Activated naive CD4-positive, alpha-beta T cell treated with anti-CD3 and anti-CD28 coated beads, Interleukin-2, amount 10 ng/mL, durations not matched to agents 7 days and 5 days (primary cell): ENCODE data around the gene COL27A1.

ENCODE experiments used
- CTCF ChIA-PET: fragments of 350-600 bp; sonication (Branson Sonifier 250); formaldehyde crosslinking; loops from one replicate; lab custom pipeline; 2021; ENCODE audit warnings: antibody characterized with exemption; lab: Charles Lee
- DNase-seq: peaks from one replicate; pipeline ENCODE4 v3.0.0-alpha.2; 2020
- H3K27ac Mint-ChIP-seq: one replicate; pipeline ENCODE4 v1.8.0; 2021; ENCODE audit warnings: mild to moderate bottlenecking, moderate library complexity, mixed read lengths
- H3K27me3 Mint-ChIP-seq: one replicate; pipeline ENCODE4 v1.8.0; 2021; ENCODE audit warnings: mild to moderate bottlenecking, mixed read lengths
- H3K36me3 Mint-ChIP-seq: one replicate; pipeline ENCODE4 v1.8.0; 2021; ENCODE audit warnings: mixed read lengths
- H3K4me1 Mint-ChIP-seq: one replicate; pipeline ENCODE4 v1.8.0; 2021; ENCODE audit warnings: mixed read lengths
- H3K4me3 Mint-ChIP-seq: one replicate; pipeline ENCODE4 v1.8.0; 2021; ENCODE audit warnings: mild to moderate bottlenecking, moderate library complexity, mixed read lengths
- H3K9me3 Mint-ChIP-seq: one replicate; pipeline ENCODE4 v1.8.0; 2021; ENCODE audit warnings: mixed read lengths

The COL27A1 gene

GRCh38 chr9:114355821-114356220 is 200.5 kb downstream of the COL27A1 start:
- H3K27me3 Mint-ChIP-seq, result no peaks in the 10 kb centered on the region
- peaks cover 41% of the 10 kb centered on the region for H3K4me1 Mint-ChIP-seq
- H3K36me3 Mint-ChIP-seq, result peaks cover 69% of the 10 kb centered on the region
- no peak for DNase-seq
- CTCF ChIA-PET, result no interaction called here
- no peak overlapping the region for H3K27ac Mint-ChIP-seq
- no peak overlapping the region for H3K4me3 Mint-ChIP-seq
- H3K9me3 Mint-ChIP-seq, result no peaks in the 10 kb centered on the region

GRCh38 chr9:114356792-114357191 is 201.5 kb downstream of the COL27A1 start:
- CTCF ChIA-PET, result no interaction called here
- no peak for DNase-seq
- no peaks in the 10 kb centered on the region for H3K27me3 Mint-ChIP-seq
- H3K36me3 Mint-ChIP-seq, result peaks cover 73% of the 10 kb centered on the region
- H3K27ac Mint-ChIP-seq, result peak overlapping the region; percentile 76
- H3K4me1 Mint-ChIP-seq, result peaks cover 44% of the 10 kb centered on the region
- no peak overlapping the region for H3K4me3 Mint-ChIP-seq
- H3K9me3 Mint-ChIP-seq, result no peaks in the 10 kb centered on the region

GRCh38 chr9:114357360-114357759 is 202.0 kb downstream of the COL27A1 start:
- no peak for DNase-seq
- H3K4me1 Mint-ChIP-seq, result peaks cover 40% of the 10 kb centered on the region
- no peaks in the 10 kb centered on the region for H3K9me3 Mint-ChIP-seq
- H3K36me3 Mint-ChIP-seq, result peaks cover 72% of the 10 kb centered on the region
- no peak overlapping the region for H3K4me3 Mint-ChIP-seq
- peak overlapping the region; percentile 38 for H3K27ac Mint-ChIP-seq
- no peaks in the 10 kb centered on the region for H3K27me3 Mint-ChIP-seq
- CTCF ChIA-PET, result no interaction called here

- Mint-ChIP-seq H3K36me3 (peaks cover 71% of the 10 kb centered on the region), H3K9me3 (no peaks in the 10 kb centered on the region), H3K27ac (peak overlapping the region; percentile 38), H3K4me3 (no peak overlapping the region), H3K4me1 (peaks cover 41% of the 10 kb centered on the region), H3K27me3 (no peaks in the 10 kb centered on the region)
- no peak for DNase-seq
- CTCF ChIA-PET, result no interaction called here
Observed at GRCh38 chr9:114357911-114358328, 202.6 kb downstream of the COL27A1 start.

- no peaks in the 10 kb centered on the region for H3K9me3 Mint-ChIP-seq
- no peak overlapping the region for H3K4me3 Mint-ChIP-seq
- CTCF ChIA-PET, result no interaction called here
- H3K27me3 Mint-ChIP-seq, result no peaks in the 10 kb centered on the region
- H3K36me3 Mint-ChIP-seq, result peaks cover 81% of the 10 kb centered on the region
- no peak for DNase-seq
- H3K27ac Mint-ChIP-seq, result peak overlapping the region; percentile 67
- peaks cover 59% of the 10 kb centered on the region for H3K4me1 Mint-ChIP-seq
Observed at GRCh38 chr9:114359801-114360200, 204.5 kb downstream of the COL27A1 start.

- peak overlapping the region; percentile 82 for H3K27ac Mint-ChIP-seq
- peaks cover 73% of the 10 kb centered on the region for H3K4me1 Mint-ChIP-seq
- CTCF ChIA-PET, result interaction anchor here (1.7 to 2.2 kb wide), 2 partner anchors 23 to 26 kb away, joined by 5 to 10 read pairs; partner anchors contain the start of gene AKNA
- H3K9me3 Mint-ChIP-seq, result no peaks in the 10 kb centered on the region
- H3K36me3 Mint-ChIP-seq, result peaks cover 85% of the 10 kb centered on the region
- H3K4me3 Mint-ChIP-seq, result no peak overlapping the region
- no peaks in the 10 kb centered on the region for H3K27me3 Mint-ChIP-seq
- DNase-seq, result no peak
Observed at GRCh38 chr9:114361542-114361941, 206.2 kb downstream of the COL27A1 start.
